Pancreas (tissue), 10 donors: ENCODE measurements around the gene CDAN1. TPM values are rescaled to one million over a fixed set of nuclear protein-coding genes. Genes with fewer than 3 reads are reported as not detected.

Experiments used
- ATAC-seq, 4 donors: fragments of 200-7000 bp; cut with Tn5 transposase; one replicate each; pipeline versions ENCODE4 v1.8.0 to v1.9.1; 2020; ENCODE audit warnings: mild to moderate bottlenecking in 4 of 4, moderate library complexity in 4 of 4
- DNase-seq, 6 donors: peaks; one replicate each; pipeline ENCODE4 v3.0.0-alpha.2; 2020
- FAIRE-seq: peaks from 2 replicates; lab custom pipeline; 2012; peaks lifted over from hg19 to GRCh38; lab: Jason Lieb, UNC
- H3K27ac ChIP-seq, 4 donors: fragments of 200-600 bp; sonication (generic); 1 replicate in 3 of 4; 2 replicates in 1 of 4; pipeline versions ENCODE4 v1.5.0 to v1.8.0; 2020
- H3K27me3 ChIP-seq, 4 donors: fragments of 200-600 bp; one replicate each; pipeline ENCODE4 v1.8.0; 2021
- H3K36me3 ChIP-seq, 3 donors: fragments of 200-600 bp; sonication (generic) in 1 of 3; one replicate each; pipeline versions ENCODE4 v1.5.0 to v1.8.0; 2020 to 2021
- H3K4me1 ChIP-seq, 3 donors: fragments of 200-600 bp; one replicate each; pipeline ENCODE4 v1.8.0; 2021
- H3K4me3 ChIP-seq, 4 donors: fragments of 200-600 bp; sonication (generic) in 2 of 4; one replicate each; pipeline versions ENCODE4 v1.5.0 to v1.8.0; 2020 to 2021
- H3K9me3 ChIP-seq, 4 donors: fragments of 200-600 bp; one replicate each; pipeline ENCODE4 v1.8.0; 2021
- CTCF ChIP-seq, 4 donors: fragments of 200-600 bp; sonication (generic) in 3 of 4; IDR thresholded peaks; one replicate each; pipeline versions ENCODE4 v1.5.0 to v1.8.0; 2021; ENCODE audit warnings: antibody characterized with exemption in 4 of 4
- WGBS, 2 donors: extraction: QIAGEN DNeasy Blood & Tissue Kit; methylation state at CpG; one replicate each; pipeline ENCODE4 v1.1.7; 2013; 5-methylcytosine and 5-hydroxymethylcytosine counted together
- intact Hi-C, 3 donors: fragments of 100-400 bp; cut with DNase I; formaldehyde crosslinking; loops; one replicate each; pipeline versions ENCODE4 v1.11.1 to v1.14.2; 2022
- polyA plus RNA-seq, 2 donors: library from polyadenylated mRNA; stranded (reverse); fragments of 200-250 nt; gene quantifications; one replicate each; pipeline ENCODE4 v1.2.3, GENCODE V29; 2013
- total RNA-seq, 6 donors: library from RNA; stranded (reverse); fragmentation: NEBNext Ultra II Directional in 4 of 6; extraction: Animal tissue kit (Norgen Biotek cat#: 25700) in 4 of 6; gene quantifications; one replicate each; pipeline versions ENCODE4 v1.2.1 to v1.2.4, GENCODE V29; 2021 to 2023
- donor health status: healthy with polysubstance abuse.
- donor health status: DM: no; HTN: no; CAD: no; lungs with moderate emphysema.
- donor health status: DM: no; HTN: no; CAD: no.
- donor health status: control.
- donor health status: control.
- donor health status: Bipolar disorder and iron deficiency.
- donor health status: DM: yes; HTN: yes; CAD: no.
- donor health status: DM: no; HTN: no; CAD: no.
- donor health status: DM: no; HTN: no; CAD: no.
- donor health status: DM: yes; HTN: yes; CAD: no.

Gene CDAN1
- total and polyA plus RNA-seq, 8 donors, result 5.8 to 20.0 (median 9.3) TPM

- no peaks in the 10 kb centered on the region for H3K4me1 ChIP-seq
- intact Hi-C loops, result no loop called here
- no peak for TF ChIP-seq CTCF (IDR thresholded peaks at IDR 0.05)
- DNase-seq (no peak), FAIRE-seq (no peak), ATAC-seq (no peak)
- no peak overlapping the region for H3K27ac ChIP-seq
- H3K9me3 ChIP-seq, result no peaks in the 10 kb centered on the region
- no peak overlapping the region for H3K4me3 ChIP-seq
- H3K27me3 ChIP-seq, result no peaks in the 10 kb centered on the region
- 76 to 84% methylated on average over 9 of the region's 9 CpGs for WGBS, 2 donors
- no peaks in the 10 kb centered on the region for H3K36me3 ChIP-seq
These were observed 45.2 kb downstream of the CDAN1 start for GRCh38 chr15:42691770-42692169.

DNA sequence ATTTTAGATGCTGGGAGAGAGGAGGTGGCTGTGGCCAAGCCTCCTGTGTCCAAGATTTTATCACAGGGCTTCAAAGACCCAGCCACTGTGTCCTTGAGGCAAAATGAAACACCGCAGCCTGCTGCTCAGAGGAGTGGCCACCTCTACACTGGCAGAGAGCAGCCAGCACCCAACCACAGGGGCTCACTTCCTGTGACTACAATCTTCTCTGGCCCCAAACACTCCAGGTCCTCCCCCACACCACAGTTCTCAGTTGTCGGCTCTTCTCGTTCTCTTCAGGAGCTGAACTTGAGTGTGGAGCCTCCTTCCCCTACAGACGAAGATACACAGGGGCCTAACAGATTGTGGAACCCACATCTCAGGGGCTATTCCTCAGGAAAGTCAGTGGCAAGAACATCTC lies 45.6 kb downstream of the CDAN1 start:
- ATAC-seq (no peak), FAIRE-seq (no peak), DNase-seq (no peak)
- Histone ChIP-seq H3K4me3 (no peak overlapping the region), H3K36me3 (no peaks in the 10 kb centered on the region), H3K4me1 (no peaks in the 10 kb centered on the region), H3K27ac (no peak overlapping the region), H3K27me3 (no peaks in the 10 kb centered on the region), H3K9me3 (no peaks in the 10 kb centered on the region)
- no peak for TF ChIP-seq CTCF (IDR thresholded peaks at IDR 0.05)
- intact Hi-C loops, result no loop called here
- 64 to 74% methylated on average over 4 of the region's 4 CpGs for WGBS, 2 donors

DNA sequence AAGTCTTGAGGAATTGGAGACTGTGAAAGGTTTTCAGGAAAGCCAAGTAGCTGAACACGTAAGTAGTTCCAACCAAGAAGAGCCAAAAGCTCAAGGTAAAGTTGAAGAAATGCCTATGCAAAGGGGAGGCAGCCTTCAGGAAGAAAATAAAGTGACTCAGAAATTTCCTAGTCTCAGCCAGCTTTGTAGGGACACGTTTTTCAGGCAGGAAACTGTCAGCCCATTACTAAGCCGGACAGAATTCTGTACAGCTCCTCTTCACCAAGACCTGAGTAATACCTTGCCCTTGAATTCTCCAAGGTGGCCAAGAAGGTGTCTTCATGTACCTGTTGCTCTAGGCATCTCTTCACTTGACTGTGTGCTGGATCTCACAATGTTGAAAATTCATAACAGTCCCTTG lies 48.6 kb downstream of the CDAN1 start:
- no peak for TF ChIP-seq CTCF (IDR thresholded peaks at IDR 0.05)
- DNase-seq (no peak), FAIRE-seq (no peak), ATAC-seq (no peak)
- H3K27me3 ChIP-seq, result no peaks in the 10 kb centered on the region
- no peaks in the 10 kb centered on the region for H3K9me3 ChIP-seq
- no peak overlapping the region for H3K27ac ChIP-seq
- no peaks in the 10 kb centered on the region for H3K4me1 ChIP-seq
- H3K36me3 ChIP-seq, result no peaks in the 10 kb centered on the region
- WGBS, 2 donors, result 57 to 64% methylated on average over 3 of the region's 3 CpGs
- intact Hi-C loops, result no loop called here
- no peak overlapping the region for H3K4me3 ChIP-seq

GRCh38 chr15:42687740-42688139 lies 49.2 kb downstream of the CDAN1 start:
- Histone ChIP-seq H3K9me3 (no peaks in the 10 kb centered on the region), H3K4me3 (no peak overlapping the region), H3K27me3 (no peaks in the 10 kb centered on the region), H3K36me3 (no peaks in the 10 kb centered on the region), H3K4me1 (no peaks in the 10 kb centered on the region), H3K27ac (no peak overlapping the region)
- 83 to 86% methylated on average over 4 of the region's 4 CpGs for WGBS, 2 donors
- FAIRE-seq (no peak), DNase-seq (no peak), ATAC-seq (no peak)
- no peak for TF ChIP-seq CTCF (IDR thresholded peaks at IDR 0.05)
- intact Hi-C loops, result no loop called here

- DNase-seq (no peak), FAIRE-seq (no peak), ATAC-seq (no peak)
- no peak overlapping the region for H3K27ac ChIP-seq
- no peak for TF ChIP-seq CTCF (IDR thresholded peaks at IDR 0.05)
- H3K4me1 ChIP-seq, result no peaks in the 10 kb centered on the region
- no peaks in the 10 kb centered on the region for H3K27me3 ChIP-seq
- H3K36me3 ChIP-seq, result no peaks in the 10 kb centered on the region
- no peaks in the 10 kb centered on the region for H3K9me3 ChIP-seq
- no peak overlapping the region for H3K4me3 ChIP-seq
- intact Hi-C loops, result no loop called here
- WGBS, 2 donors, result 86 to 93% methylated on average over 8 of the region's 8 CpGs
These were observed 50.6 kb downstream of the CDAN1 start for GRCh38 chr15:42686281-42686680.
